Measurements from ENCODE around the gene PARD6B.
"Not testable (repeated sequence)": the region's sequence is repeated elsewhere in the genome, so short reads cannot be mapped to it uniquely, and the experiment has no call there.

PARD6B gene

GRCh38 chr20:50703651-50704438, 27.5 kb upstream of the PARD6B start:
- DNase-seq (ENCODE audit: low read depth in 2 of 3, low spot score in 2 of 3): not testable (repeated sequence)

- no peak for DNase-seq (ENCODE audit: low read depth in 2 of 3, low spot score in 2 of 3)
Observed at GRCh38 chr20:50704514-50704913, 26.9 kb upstream of the PARD6B start.

GRCh38 chr20:50704971-50705370, 26.4 kb upstream of the PARD6B start:
- DNase-seq (ENCODE audit: low read depth in 2 of 3, low spot score in 2 of 3): no peak

- DNase-seq (ENCODE audit: low read depth in 2 of 3, low spot score in 2 of 3): no peak
Observed at GRCh38 chr20:50708845-50709635, 22.3 kb upstream of the PARD6B start.

GRCh38 chr20:50709636-50709973, 21.8 kb upstream of the PARD6B start:
- no peak for DNase-seq (ENCODE audit: low read depth in 2 of 3, low spot score in 2 of 3)

- no peak for DNase-seq (ENCODE audit: low read depth in 2 of 3, low spot score in 2 of 3)
Observed at GRCh38 chr20:50710492-50711063, 20.8 kb upstream of the PARD6B start.

- DNase-seq (ENCODE audit: low read depth in 2 of 3, low spot score in 2 of 3): no peak
Observed at GRCh38 chr20:50711113-50711825, 20.1 kb upstream of the PARD6B start.

- DNase-seq (ENCODE audit: low read depth in 2 of 3, low spot score in 2 of 3): no peak
Observed at GRCh38 chr20:50712771-50713656, 18.4 kb upstream of the PARD6B start.

GRCh38 chr20:50713657-50714101, 17.7 kb upstream of the PARD6B start:
- DNase-seq (ENCODE audit: low read depth in 2 of 3, low spot score in 2 of 3): no peak

- DNase-seq (ENCODE audit: low read depth in 2 of 3, low spot score in 2 of 3): not testable (repeated sequence)
Observed at GRCh38 chr20:50714426-50714825, 17.0 kb upstream of the PARD6B start.

- no peak for DNase-seq (ENCODE audit: low read depth in 2 of 3, low spot score in 2 of 3)
Observed at GRCh38 chr20:50715694-50716093, 15.7 kb upstream of the PARD6B start.

GRCh38 chr20:50716518-50716917, 14.9 kb upstream of the PARD6B start:
- DNase-seq (ENCODE audit: low read depth in 2 of 3, low spot score in 2 of 3): no peak

GRCh38 chr20:50717312-50717711, 14.1 kb upstream of the PARD6B start:
- no peak for DNase-seq (ENCODE audit: low read depth in 2 of 3, low spot score in 2 of 3)

GRCh38 chr20:50717974-50718761, 13.2 kb upstream of the PARD6B start:
- DNase-seq (ENCODE audit: low read depth in 2 of 3, low spot score in 2 of 3): no peak

- no peak for DNase-seq (ENCODE audit: low read depth in 2 of 3, low spot score in 2 of 3)
Observed at GRCh38 chr20:50719328-50719727, 12.1 kb upstream of the PARD6B start.

- no peak for DNase-seq (ENCODE audit: low read depth in 2 of 3, low spot score in 2 of 3)
Observed at GRCh38 chr20:50720026-50720425, 11.4 kb upstream of the PARD6B start.

GRCh38 chr20:50720582-50720981, 10.8 kb upstream of the PARD6B start:
- no peak for DNase-seq (ENCODE audit: low read depth in 2 of 3, low spot score in 2 of 3)

GRCh38 chr20:50721881-50722281, 9.5 kb upstream of the PARD6B start:
- no peak for DNase-seq (ENCODE audit: low read depth in 2 of 3, low spot score in 2 of 3)

- no peak for DNase-seq (ENCODE audit: low read depth in 2 of 3, low spot score in 2 of 3)
Observed at GRCh38 chr20:50722424-50723155, 8.8 kb upstream of the PARD6B start.
